HTERT RPE-1 (cell line): ENCODE data around the gene ASF1B.

Experiments
- in situ Hi-C: fragments of 300-500 bp; cut with MboI; formaldehyde crosslinking; loops from 4 replicates; pipeline ENCODE4 v1.14.3; 2020; ENCODE audit warnings: low sequenced_read_pairs

Gene ASF1B

DNA sequence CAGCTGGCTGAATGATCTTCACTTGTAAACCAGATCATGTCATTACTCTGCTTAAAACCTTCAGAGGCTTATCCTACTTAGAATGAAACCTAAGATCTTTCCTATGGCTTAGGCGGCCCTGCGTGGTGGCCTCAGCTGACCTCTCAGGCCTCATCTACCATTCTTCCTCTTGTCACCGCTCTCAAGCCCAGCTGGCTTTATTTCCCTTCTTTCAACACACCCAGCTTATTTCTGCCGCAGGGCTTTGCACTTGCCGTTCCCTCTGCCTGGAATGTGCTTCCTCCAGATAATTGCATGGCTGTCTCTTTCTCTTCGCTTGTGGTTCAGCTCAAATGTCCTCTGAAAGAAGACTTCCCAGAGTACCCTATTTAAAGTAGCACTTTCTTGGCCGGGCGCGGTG, 3.6 kb upstream of the ASF1B start:
- in situ Hi-C loops, result no loop called here

DNA sequence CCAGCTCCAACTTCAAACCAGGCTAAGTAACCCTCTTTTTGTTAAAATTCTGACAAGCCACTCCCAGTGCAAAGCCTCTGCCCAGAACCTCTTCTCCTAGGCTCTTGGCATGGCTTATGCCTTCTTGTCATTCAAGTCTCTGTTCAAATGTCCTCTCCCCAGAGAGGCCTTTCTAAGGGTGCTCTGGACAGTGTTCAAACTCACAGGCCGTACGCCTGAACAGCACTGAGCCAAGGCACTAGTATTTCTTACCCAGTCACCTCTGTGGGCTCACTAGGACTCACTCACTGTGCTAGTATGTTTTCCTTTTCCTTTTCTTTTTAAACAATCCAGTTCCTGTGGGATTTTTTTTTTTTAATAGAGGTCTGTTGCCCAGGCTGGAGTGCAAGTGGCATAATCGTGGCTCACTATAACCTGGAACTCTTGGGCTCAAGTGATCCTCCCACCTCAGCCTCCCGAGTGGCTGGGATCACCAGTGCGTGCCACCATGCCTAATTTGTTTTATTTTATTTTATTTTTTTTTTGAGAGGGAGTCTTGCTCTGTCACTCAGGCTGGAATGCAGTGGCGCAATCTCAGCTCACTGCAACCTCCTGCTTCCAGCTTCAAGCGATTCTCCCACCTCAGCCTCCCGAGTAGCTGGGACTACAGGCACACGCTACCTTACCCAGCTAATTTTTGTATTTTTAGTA, 2.3 kb upstream of the ASF1B start:
- in situ Hi-C loops, result no loop called here

DNA sequence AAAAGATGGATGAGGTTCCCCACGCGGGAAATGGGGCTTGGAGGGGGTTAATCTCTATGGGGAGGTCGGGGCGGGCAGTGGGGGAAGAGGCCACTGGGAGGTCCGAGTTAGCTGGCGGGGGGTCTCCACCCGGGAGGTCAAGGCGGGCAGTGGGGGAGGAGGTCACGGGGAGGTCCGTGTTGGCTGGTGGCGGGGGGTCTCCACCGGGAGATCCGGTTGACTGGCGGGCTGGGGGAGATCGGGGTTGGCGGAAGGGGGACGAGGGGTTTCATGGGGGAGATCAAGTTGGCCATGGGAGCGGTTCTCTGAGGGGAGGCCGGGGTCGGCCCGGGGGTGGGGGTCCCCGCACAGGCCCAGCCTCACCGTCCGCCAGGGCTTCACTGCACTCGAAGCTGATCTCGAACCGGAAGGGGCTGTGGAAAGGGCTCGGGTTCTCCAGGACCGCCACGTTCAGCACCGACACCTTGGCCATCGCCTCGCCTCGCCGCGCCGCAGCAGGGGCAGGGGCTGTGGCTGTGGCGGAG, 342 bp downstream of the ASF1B start:
- in situ Hi-C loops, result no loop called here

DNA sequence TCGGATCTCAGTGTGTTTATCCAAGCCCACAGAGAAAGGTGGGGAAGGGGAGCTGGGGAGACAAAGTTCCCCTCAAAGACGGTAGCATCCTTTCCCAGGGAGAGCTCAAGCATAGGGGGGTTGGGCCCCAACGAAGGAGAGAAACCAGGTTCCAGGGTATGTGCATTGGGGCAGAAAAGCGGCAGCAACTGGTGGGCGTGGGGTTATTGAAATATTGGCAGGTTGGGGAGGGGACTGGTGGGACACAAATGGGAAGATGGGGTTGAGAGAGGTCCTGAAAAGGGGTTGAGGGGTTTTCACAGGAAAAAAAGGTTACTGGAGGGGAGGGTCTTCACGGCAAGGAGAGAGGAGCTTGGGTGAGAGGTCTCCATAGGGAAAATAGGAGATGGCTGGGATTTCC, 1.0 kb downstream of the ASF1B start:
- in situ Hi-C loops, result no loop called here

DNA sequence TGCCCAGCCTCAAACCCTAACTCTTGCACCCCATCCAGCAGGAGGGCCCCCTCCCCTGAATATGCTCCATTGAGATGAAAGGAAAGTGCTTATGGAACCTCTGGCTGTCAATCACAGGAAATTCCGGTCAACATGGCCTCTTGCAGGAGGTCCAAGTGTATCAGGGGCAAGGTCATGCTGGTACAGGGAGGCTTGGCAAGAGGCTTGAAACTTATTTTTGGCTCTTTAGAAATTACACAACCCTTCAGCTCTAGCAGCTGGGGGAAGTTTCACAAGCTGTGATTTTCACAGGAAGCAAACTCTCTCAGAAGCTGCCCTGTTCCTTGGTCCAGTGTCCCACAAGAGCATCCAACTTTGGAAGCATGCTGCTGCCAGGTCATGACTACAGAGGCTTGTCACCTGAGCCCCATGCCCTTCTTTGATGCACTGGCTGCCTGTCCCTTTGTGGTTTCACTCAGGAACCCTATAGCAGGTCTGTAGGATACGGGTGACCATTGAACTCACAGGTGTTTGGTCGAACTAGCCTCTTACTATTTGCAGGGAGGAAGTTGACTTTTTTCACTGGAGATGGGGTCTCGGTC, 8.4 kb downstream of the ASF1B start:
- in situ Hi-C loops, result no loop called here

DNA sequence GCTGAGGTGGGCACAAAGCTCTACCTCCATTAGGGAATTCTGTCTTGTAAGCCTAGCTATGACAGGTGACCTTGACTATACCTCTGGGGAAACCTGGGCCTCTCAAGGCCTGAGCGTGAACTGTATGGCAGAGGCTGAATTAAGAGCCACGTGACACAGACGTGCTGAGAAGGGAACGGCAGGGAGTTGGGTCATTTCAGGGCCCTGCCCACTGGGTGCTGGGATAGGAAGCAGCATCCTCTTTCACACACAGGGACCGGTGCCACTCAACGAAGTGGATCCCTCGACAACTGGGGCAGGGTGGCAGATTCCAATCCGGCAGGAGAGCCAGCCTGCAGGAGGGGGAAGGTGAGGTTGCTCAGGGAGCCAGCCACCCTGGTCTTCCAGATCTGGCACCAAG, 9.2 kb downstream of the ASF1B start:
- in situ Hi-C loops, result no loop called here

DNA sequence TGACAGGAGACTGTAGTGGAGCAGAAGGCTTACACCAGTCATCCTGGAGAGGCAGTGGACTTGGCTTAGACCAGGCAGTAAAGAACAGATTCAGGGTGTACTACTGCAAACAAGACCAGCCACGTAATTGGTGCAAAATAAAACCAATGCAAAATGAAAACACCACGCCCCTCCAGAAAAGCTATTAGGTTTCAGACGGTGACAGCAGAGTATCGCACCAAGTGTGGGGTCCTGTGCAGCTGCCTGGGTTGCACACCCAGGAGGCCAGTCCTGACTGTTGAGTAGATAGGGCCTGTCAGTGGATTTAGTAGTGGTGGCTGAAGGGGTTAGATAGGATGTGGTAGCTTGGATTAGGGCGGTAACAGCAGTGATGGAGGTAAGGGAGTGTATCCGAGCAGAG, 13.5 kb downstream of the ASF1B start:
- in situ Hi-C loops, result no loop called here

DNA sequence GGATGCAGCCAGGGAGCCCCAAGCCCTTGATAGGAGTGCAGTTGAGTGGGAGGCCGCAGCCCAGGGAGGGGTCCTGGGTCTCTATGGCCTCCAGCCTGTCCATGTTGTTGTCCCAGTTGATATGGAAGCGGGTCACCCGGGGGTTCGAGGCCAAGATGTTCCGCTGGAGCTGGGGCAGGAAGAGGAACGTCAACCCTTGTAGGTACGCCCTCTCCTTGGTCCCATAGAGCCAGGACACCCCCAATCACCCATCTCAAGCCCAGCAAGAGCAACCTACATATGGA, 15.9 kb downstream of the ASF1B start:
- in situ Hi-C loops, result no loop called here

DNA sequence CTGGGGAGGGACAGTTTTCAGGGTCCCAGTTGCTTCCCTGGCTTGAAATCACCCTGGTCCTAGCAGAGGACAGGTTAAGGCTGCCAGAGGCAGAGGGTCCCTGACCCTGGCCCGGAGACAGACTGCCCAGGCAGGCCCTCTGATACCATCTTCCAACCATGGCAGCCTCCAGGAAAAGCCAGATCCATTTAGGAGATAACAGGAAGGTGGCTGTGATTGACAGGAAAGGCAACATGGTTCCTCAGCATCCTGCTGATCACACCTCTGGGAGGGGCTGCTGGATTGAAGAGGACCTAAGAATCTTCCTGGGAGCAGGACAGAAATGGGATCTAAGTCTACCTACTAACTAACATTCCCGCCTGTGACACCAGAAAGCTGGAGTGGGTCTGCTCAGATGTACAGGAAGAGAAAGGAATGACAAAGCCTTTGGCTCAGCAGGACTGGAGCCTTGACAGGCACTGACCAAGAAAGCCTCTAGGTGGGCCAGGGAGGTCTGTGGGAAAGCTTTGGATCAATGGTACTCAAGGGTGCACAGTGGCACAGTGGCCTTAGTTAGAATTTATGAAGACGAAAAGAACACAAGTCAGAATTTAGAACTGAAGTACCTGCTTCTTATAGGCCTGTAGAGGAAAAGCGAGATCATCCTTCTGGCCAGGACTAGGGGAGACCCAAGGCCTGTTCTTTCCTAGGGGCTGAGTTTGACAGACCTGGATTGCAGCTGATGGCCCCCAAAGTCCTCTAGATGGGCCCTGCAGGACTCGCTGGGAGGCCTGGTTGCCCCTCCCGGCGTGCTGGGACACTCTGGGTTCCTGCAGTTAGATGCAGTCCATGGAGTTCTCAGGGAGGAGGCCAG, 16.5 kb downstream of the ASF1B start:
- in situ Hi-C loops, result no loop called here

DNA sequence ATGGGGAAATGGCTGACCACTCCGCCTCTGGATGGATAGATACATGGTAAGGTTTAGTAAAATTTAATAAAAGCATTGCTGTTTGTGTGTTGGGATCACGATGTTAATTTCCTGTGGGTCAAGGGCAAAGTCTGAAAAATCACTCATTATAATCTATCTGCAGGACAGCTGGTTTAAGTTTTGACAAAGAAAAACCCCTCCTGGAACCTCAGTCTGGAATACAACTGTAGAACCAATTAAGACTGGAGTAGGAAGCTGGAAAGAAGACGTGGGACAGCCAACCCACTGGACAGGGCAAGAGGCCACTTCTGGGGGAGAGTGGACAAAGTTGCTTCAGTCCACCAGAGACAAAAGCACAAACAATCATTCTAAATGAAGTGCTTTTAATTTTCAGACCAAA, 17.2 kb downstream of the ASF1B start:
- in situ Hi-C loops, result no loop called here

DNA sequence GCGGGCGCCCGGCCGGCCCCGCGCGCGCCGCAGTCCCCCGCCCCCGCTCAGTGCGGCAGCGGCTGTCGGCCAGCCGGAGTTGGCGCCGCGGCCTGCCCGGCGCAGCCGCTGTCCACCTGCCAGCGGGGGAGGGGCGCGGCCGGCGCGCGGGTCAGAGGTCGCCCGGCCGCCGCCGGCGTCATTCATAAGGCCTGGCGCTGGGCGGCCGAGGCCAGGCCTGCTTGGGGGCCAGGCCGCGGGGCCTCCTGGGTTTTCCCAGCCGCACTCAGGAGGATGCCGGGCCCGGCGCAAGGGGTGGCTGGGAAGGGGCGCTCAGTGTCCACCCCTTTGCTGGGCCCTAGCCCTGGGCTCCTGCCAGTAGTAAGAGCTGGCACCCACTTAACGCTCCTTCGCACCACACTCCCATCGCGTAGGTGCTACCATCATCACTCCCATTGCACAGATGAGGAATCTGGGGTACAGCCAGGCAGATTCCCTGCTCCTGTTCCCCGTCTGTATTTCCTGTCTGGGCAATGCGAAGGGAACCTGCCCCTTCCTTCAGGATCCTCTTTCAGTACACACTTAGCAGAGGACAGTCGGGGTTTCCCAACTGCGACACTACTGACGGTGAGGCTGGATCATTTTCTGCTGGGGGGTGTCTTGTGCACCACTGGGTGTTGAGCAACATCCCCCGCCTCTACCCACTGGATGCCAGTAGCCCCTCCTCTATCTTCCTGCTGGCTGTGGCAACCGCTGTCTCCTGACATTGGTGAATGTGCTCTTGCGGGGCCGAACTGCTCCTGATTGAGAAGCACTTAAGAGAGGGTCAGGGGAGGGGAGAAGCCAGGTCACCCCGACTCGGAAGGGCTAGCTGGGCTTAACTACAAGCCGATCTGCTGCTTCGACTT, 18.0 kb downstream of the ASF1B start:
- in situ Hi-C loops, result no loop called here

DNA sequence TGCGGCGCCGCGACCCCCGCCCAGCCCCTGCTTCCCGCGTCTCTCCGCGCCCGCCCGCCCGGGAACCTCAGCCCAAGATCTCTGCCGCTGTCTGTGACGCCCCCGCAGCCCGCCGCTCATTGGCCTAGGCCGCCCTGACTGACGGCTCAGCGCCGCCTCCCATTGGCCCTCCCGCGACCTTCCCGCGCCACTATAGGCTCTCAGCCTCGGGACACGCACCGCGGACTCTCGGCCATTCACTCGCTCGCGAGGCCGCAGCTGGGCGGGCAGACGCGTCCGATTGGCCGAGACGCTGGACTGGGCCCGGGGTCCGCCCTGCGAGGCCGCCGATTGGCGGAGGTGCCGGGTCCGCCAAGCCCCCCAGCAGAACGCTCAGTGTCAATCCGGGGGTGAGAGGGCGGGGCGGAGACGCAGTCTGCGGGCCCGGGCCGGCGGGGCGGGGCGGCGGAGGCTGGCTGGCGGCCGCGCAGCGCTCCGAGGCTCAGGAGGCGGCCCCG, 18.7 kb downstream of the ASF1B start, which contains the start of gene PRKACA:
Gene PRKACA, minus strand, starts transcription at position 95 of the 497 bp plus-strand sequence. CDS start 215 bp downstream, outside the sequence.
- in situ Hi-C loops, result no loop called here

DNA sequence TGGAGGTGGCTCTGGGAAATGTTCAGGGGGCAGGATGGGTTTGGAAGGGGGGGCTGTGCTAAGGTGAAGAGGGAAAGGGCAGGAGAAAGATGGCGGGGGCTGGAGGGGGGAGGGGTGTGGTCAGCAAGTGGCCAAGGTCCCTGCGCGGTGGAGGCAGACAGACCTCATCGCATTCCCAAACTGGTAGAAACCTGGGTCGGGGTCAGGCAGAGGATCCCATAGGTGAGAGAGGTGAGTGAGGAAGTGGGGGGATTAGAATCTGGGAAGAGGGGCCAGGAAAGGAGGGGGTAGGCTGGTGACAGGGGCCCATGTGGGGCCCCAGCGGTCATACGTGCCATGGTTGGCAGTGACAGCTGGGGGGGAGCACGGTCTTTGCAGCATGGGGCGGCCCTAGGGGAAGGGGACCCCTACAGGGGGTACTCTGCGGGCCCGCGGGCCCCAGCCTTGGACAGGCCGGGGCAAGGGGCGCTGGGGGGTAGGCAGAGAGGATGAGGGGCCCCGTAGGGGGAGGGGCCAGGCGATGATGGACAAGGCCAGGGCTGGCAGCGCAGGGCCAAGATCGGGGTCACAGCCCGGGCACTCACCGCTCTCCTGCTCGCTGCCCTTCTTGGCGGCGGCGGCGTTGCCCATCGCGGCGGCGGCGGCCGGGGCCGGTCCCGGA, 19.3 kb downstream of the ASF1B start:
- in situ Hi-C loops, result no loop called here

DNA sequence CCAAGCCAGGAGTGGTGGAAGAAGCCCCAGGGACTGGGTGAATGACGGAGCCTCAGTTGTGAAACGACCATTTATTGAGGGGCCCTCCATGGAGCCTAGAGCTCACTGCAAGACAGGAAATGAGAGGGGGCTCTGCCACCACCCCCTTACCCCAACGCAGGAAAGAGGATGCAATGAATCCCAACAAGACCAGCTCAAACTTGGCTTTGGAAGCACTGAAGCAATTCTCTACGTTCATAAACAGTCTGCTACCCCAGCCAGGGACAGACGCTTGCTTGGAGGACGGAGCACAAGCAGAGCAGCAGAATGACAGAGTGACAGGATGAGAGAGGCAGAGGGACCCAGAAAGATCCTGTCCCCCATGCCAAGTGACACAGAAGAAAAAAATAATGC, 19.9 kb downstream of the ASF1B start:
- in situ Hi-C loops, result no loop called here

DNA sequence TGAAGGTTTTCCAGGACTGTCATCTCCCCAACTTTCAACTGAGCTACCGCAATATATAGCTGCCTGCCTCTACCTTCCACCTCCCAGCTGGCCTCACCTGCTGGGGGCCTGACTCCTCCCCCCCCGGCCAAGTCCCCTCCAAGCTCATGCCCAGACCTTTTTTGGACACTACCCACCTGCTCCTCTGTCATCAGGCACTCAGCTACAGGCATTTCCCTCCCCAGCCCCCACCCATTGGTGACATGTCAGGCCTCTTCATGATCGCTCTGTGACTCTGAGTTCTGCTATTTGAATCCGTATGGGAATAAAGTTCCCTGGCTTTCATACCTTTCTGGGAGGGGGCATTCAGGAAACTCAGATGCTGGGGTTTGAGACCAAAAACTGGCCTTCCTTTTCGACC, 20.6 kb downstream of the ASF1B start:
- in situ Hi-C loops, result no loop called here

DNA sequence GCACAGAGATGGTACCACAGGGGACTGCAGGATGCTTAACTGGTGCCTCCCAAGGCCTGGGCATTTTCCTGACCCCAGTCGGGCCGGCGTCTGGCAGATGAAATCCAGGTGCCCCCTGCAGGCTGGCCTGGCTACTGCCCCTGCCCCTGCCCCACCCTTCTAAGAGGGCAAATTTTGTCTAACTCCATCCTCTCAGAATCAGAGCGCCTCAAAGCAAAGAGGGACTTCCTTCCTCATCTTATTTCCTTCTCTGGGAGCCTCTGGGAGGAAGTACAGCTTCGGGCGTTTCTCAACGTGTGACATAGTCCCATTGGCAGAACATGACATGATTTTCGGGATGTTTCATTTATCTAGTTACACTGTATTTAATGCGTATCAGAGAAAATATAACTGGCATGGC, 21.5 kb downstream of the ASF1B start:
- in situ Hi-C loops, result no loop called here

DNA sequence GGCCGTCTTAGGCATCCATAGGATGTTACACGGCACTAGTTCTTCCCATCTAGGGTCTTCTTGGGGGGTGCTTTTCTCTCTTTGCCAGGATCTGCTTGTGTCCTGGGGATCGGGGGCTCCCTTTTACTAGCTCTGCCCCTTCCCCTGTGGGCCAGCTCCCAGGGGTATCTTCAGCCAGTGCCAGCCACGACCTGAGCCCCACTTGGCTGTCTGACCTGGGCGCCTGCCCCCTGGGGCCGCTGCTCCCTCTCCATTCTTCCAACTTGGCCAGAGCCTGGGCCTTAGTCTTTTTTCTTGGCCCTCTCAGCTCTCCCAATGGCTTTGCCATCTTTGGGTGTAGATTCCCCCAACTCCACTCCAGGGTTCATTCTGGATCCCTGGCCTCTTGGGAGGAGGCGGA, 21.9 kb downstream of the ASF1B start:
- in situ Hi-C loops, result no loop called here

DNA sequence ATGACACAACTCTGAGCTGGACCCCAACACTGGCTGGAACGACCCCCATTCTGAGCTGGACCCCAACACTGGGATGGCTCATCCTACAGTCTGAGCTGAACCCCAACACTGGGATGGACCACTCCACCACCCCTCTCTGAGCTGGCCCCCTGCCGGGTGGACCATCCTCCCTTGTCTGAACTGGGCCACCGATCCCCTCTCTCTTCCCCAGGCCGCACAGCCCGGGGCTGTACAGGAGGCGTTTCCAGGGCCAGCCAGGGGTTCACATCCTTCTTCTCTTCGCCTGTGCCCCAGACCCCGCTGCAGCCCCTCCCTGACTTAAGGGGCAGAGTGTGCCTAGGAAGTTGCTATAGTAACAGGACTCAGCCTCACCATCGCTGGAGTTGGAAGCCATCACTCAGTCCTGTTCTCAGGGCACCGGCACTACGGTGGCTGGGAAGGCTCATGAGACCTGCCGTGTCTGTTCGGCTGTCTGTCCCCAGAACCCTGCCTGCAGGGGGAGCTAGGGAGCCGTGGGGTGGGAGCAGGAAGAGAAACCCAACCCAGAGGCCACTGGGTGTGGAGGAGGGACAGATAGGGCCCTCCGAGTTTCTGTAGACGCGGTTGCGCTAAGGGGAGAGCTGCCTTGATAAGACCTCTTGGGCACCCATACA, 22.5 kb downstream of the ASF1B start:
- in situ Hi-C loops, result no loop called here

DNA sequence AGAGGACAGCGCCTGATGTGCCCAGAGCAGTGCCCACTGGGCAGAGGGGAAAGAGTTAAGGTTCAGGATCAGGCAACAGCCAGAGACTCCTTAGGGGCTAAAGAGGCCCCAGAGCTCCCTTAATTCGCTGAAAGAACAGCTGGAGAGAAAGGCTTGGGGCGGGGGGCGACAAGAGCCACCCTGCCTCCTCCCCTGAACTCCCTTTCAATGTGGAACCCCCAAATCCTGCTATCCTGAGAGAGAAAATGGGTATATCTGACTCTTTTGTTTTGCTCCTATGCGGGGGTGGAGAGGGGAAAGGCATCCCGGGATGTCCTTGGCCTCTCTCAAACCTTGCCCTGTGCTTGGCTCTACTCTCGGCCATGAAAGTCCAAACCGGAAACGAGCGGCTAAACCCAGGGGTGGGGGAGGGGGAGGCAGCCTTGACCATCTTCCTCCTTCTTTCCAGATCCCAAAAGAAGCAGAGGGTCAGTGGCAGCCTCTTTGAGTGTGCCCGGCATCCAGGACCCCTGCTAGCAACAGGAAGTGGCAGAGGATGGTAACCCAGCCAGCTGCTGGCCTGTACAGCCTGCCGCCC, 23.5 kb downstream of the ASF1B start:
- in situ Hi-C loops, result no loop called here
